Activated gamma-delta T cell treated with anti-CD3 and anti-CD28 coated beads, Interleukin-2, amount 50 U/mL, for 16 hours (primary cell): ENCODE measurements around the gene RAD51.

Experiments used
- DNase-seq: peaks from one replicate; pipeline ENCODE4 v3.0.0-alpha.2; 2020; ENCODE audit warnings: low read depth

Gene RAD51

GRCh38 chr15:40722354-40722753 lies 27.4 kb downstream of the RAD51 start:
- no peak for DNase-seq

GRCh38 chr15:40722934-40723333 lies 28.0 kb downstream of the RAD51 start:
- DNase-seq = no peak

GRCh38 chr15:40723919-40724318 lies 28.9 kb downstream of the RAD51 start:
- no peak for DNase-seq

GRCh38 chr15:40731034-40731433 lies 36.1 kb downstream of the RAD51 start:
- no peak for DNase-seq

GRCh38 chr15:40736575-40736974 lies 41.6 kb downstream of the RAD51 start:
- DNase-seq = no peak

- no peak for DNase-seq
These were observed 42.1 kb downstream of the RAD51 start for GRCh38 chr15:40737048-40737447.

- DNase-seq = no peak
These were observed 44.1 kb downstream of the RAD51 start for GRCh38 chr15:40739047-40739446.

GRCh38 chr15:40739854-40740253 lies 44.9 kb downstream of the RAD51 start:
- DNase-seq = no peak

GRCh38 chr15:40743485-40743901 lies 48.5 kb downstream of the RAD51 start:
- no peak for DNase-seq

GRCh38 chr15:40743921-40744814 lies 49.2 kb downstream of the RAD51 start:
- peak; percentile 51 for DNase-seq

- no peak for DNase-seq
These were observed 49.8 kb downstream of the RAD51 start for GRCh38 chr15:40744815-40745152.

GRCh38 chr15:40746916-40747418 lies 52.0 kb downstream of the RAD51 start:
- DNase-seq = no peak

- DNase-seq = no peak
These were observed 53.0 kb downstream of the RAD51 start for GRCh38 chr15:40747685-40748631.

GRCh38 chr15:40749151-40749630 lies 54.2 kb downstream of the RAD51 start:
- DNase-seq = no peak

- DNase-seq = no peak
These were observed 55.9 kb downstream of the RAD51 start for GRCh38 chr15:40750885-40751284.

GRCh38 chr15:40751745-40752144 lies 56.8 kb downstream of the RAD51 start:
- DNase-seq = no peak

GRCh38 chr15:40754574-40754882 lies 59.6 kb downstream of the RAD51 start:
- no peak for DNase-seq

- DNase-seq = peak; percentile 87
These were observed 60.2 kb downstream of the RAD51 start, which contains the start of gene RMDN3 for GRCh38 chr15:40754883-40755811. RMDN3 (minus strand) TSS chr15:40755254; CDS start chr15:40754783, 471 bp downstream.

- DNase-seq = no peak
These were observed 60.8 kb downstream of the RAD51 start for GRCh38 chr15:40755812-40756208.

- DNase-seq = no peak
These were observed 62.0 kb downstream of the RAD51 start for GRCh38 chr15:40756938-40757337.

- no peak for DNase-seq
These were observed 65.0 kb downstream of the RAD51 start for GRCh38 chr15:40759961-40760360.
